ENCODE measurements around the gene SLC25A30.

Gene SLC25A30

GRCh38 chr13:45406421-45406820, 11.8 kb downstream of the SLC25A30 start:
- Histone ChIP-seq H4K20me1 (ENCODE audit: insufficient read depth, low read length) (no peaks in the 10 kb centered on the region), H3K9me2 (replicated peaks; ENCODE audit: insufficient read depth, low read length) (no peaks in the 10 kb centered on the region), H3K27me3 (replicated peaks; ENCODE audit: insufficient read depth, low read length) (no peaks in the 10 kb centered on the region), H3K4me3 (ENCODE audit: low read length) (no peak overlapping the region), H3K36me3 (replicated peaks; ENCODE audit: insufficient read depth, low read length) (no peaks in the 10 kb centered on the region), H3F3A (ENCODE audit: insufficient read depth, low read length) (no peaks in the 10 kb centered on the region), H2AFZ (ENCODE audit: low read length) (no peak overlapping the region), H3K79me2 (ENCODE audit: low read length) (no peaks in the 10 kb centered on the region), H3K9ac (ENCODE audit: low read length) (no peak overlapping the region), H3K9me3 (replicated peaks; ENCODE audit: insufficient read depth, low read length) (no peaks in the 10 kb centered on the region), H3K4me1 (ENCODE audit: low read length) (no peaks in the 10 kb centered on the region), H3K27ac (ENCODE audit: low read length) (no peak overlapping the region), H3K4me2 (ENCODE audit: low read depth, low read length) (no peak overlapping the region)
- no peak for TF ChIP-seq CTCF (IDR thresholded peaks at IDR 0.05; ENCODE audit: low read length)
- TF ChIP-seq EZH2phosphoT487 (IDR thresholded peaks at IDR 0.05; ENCODE audit: low read length): no peak
- TF ChIP-seq EZH2 (optimal IDR thresholded peaks at IDR 0.05; ENCODE audit: low read depth, low read length): no peak
- DNase-seq: no peak

- H3K9me2 ChIP-seq (replicated peaks; ENCODE audit: insufficient read depth, low read length): no peaks in the 10 kb centered on the region
- H3K79me2 ChIP-seq (ENCODE audit: low read length): no peaks in the 10 kb centered on the region
- no peak overlapping the region for H3K9ac ChIP-seq (ENCODE audit: low read length)
- H3K9me3 ChIP-seq (replicated peaks; ENCODE audit: insufficient read depth, low read length): no peaks in the 10 kb centered on the region
- H2AFZ ChIP-seq (ENCODE audit: low read length): no peak overlapping the region
- H3K4me3 ChIP-seq (ENCODE audit: low read length): no peak overlapping the region
- H3F3A ChIP-seq (ENCODE audit: insufficient read depth, low read length): no peaks in the 10 kb centered on the region
- H3K36me3 ChIP-seq (replicated peaks; ENCODE audit: insufficient read depth, low read length): no peaks in the 10 kb centered on the region
- H4K20me1 ChIP-seq (ENCODE audit: insufficient read depth, low read length): no peaks in the 10 kb centered on the region
- H3K4me2 ChIP-seq (ENCODE audit: low read depth, low read length): no peak overlapping the region
- H3K27me3 ChIP-seq (replicated peaks; ENCODE audit: insufficient read depth, low read length): no peaks in the 10 kb centered on the region
- no peak overlapping the region for H3K27ac ChIP-seq (ENCODE audit: low read length)
- TF ChIP-seq EZH2 (optimal IDR thresholded peaks at IDR 0.05; ENCODE audit: low read depth, low read length): no peak
- DNase-seq: no peak
- no peaks in the 10 kb centered on the region for H3K4me1 ChIP-seq (ENCODE audit: low read length)
Observed at GRCh38 chr13:45403081-45403480, 15.1 kb downstream of the SLC25A30 start.

GRCh38 chr13:45402641-45403040, 15.5 kb downstream of the SLC25A30 start:
- Histone ChIP-seq H3K27me3 (replicated peaks; ENCODE audit: insufficient read depth, low read length) (no peaks in the 10 kb centered on the region), H3K4me1 (ENCODE audit: low read length) (no peaks in the 10 kb centered on the region), H3K9me2 (replicated peaks; ENCODE audit: insufficient read depth, low read length) (no peaks in the 10 kb centered on the region), H3K79me2 (ENCODE audit: low read length) (no peaks in the 10 kb centered on the region), H3K36me3 (replicated peaks; ENCODE audit: insufficient read depth, low read length) (no peaks in the 10 kb centered on the region), H4K20me1 (ENCODE audit: insufficient read depth, low read length) (no peaks in the 10 kb centered on the region), H3K9ac (ENCODE audit: low read length) (no peak overlapping the region), H3K9me3 (replicated peaks; ENCODE audit: insufficient read depth, low read length) (no peaks in the 10 kb centered on the region), H3K27ac (ENCODE audit: low read length) (no peak overlapping the region), H3K4me2 (ENCODE audit: low read depth, low read length) (no peak overlapping the region), H3K4me3 (ENCODE audit: low read length) (no peak overlapping the region), H3F3A (ENCODE audit: insufficient read depth, low read length) (no peaks in the 10 kb centered on the region), H2AFZ (ENCODE audit: low read length) (no peak overlapping the region)
- TF ChIP-seq EZH2phosphoT487 (IDR thresholded peaks at IDR 0.05; ENCODE audit: low read length): no peak
- no peak for TF ChIP-seq CTCF (IDR thresholded peaks at IDR 0.05; ENCODE audit: low read length)
- no peak for TF ChIP-seq EZH2 (optimal IDR thresholded peaks at IDR 0.05; ENCODE audit: low read depth, low read length)
- DNase-seq: no peak

DNA sequence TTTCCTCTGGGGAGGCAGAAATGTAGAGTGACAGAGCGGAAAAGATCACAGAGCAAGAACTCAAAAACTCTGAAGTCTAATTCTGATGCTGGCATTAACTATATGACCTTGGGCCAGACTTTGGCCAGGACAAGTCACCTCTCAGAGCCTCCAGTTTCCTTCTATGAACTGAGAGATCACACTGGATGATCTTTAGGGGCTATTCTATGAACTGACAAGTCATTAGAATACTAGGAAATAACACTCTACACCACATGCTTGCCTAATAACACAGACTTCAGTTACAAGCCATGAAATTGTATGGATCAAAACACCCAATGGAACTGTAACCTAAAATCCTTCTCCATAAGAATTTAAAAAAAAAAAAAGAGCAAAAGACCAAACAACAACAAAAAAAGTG, 16.9 kb downstream of the SLC25A30 start:
- Histone ChIP-seq H3K4me1 (ENCODE audit: low read length) (no peaks in the 10 kb centered on the region), H2AFZ (ENCODE audit: low read length) (no peak overlapping the region), H3K27me3 (replicated peaks; ENCODE audit: insufficient read depth, low read length) (no peaks in the 10 kb centered on the region), H3K4me2 (ENCODE audit: low read depth, low read length) (no peak overlapping the region), H4K20me1 (ENCODE audit: insufficient read depth, low read length) (no peaks in the 10 kb centered on the region), H3K4me3 (ENCODE audit: low read length) (no peak overlapping the region), H3K9me2 (replicated peaks; ENCODE audit: insufficient read depth, low read length) (no peaks in the 10 kb centered on the region), H3K79me2 (ENCODE audit: low read length) (no peaks in the 10 kb centered on the region), H3K27ac (ENCODE audit: low read length) (no peak overlapping the region), H3K9ac (ENCODE audit: low read length) (no peak overlapping the region), H3K9me3 (replicated peaks; ENCODE audit: insufficient read depth, low read length) (no peaks in the 10 kb centered on the region), H3F3A (ENCODE audit: insufficient read depth, low read length) (no peaks in the 10 kb centered on the region), H3K36me3 (replicated peaks; ENCODE audit: insufficient read depth, low read length) (no peaks in the 10 kb centered on the region)
- no peak for TF ChIP-seq CTCF (IDR thresholded peaks at IDR 0.05; ENCODE audit: low read length)
- no peak for TF ChIP-seq EZH2 (optimal IDR thresholded peaks at IDR 0.05; ENCODE audit: low read depth, low read length)
- TF ChIP-seq EZH2phosphoT487 (IDR thresholded peaks at IDR 0.05; ENCODE audit: low read length): no peak
- no peak for DNase-seq

Data from MM.1S (cell line).